Bronchial epithelial cell (primary cell): ENCODE measurements around the gene TARBP2. TPM values are rescaled to one million over a fixed set of nuclear protein-coding genes. Genes with fewer than 3 reads are reported as not detected.

ENCODE experiments used
- DNase-seq: peaks from one replicate; pipeline ENCODE4 v3.0.0-alpha.2; 2010; ENCODE audit warnings: low read depth
- FAIRE-seq: peaks from 2 replicates; lab custom pipeline; 2011; peaks lifted over from hg19 to GRCh38; lab: Jason Lieb, UNC
- H3K27me3 ChIP-seq: 2 replicates; pipeline ENCODE4 v1.5.1; 2011; ENCODE audit warnings: low read length; ENCODE audit not compliant: control insufficient read depth, insufficient read depth
- H3K36me3 ChIP-seq: 2 replicates; pipeline ENCODE4 v1.5.1; 2011; ENCODE audit warnings: low read length; ENCODE audit not compliant: control insufficient read depth, insufficient read depth
- H3K4me3 ChIP-seq: 2 replicates; pipeline ENCODE4 v1.5.1; 2011; ENCODE audit warnings: mild to moderate bottlenecking, low read depth, low read length, control low read depth
- CTCF ChIP-seq: IDR thresholded peaks from 2 replicates; pipeline ENCODE4 v1.5.1; 2011; ENCODE audit warnings: mild to moderate bottlenecking, moderate library complexity, low read length, control low read depth, inconsistent platforms; ENCODE audit not compliant: insufficient read depth, severe bottlenecking
- total RNA-seq: library from RNA; depleted of rRNA; stranded (reverse); fragments of >200 nt; gene quantifications from 2 replicates; pipeline ENCODE4 v1.2.1, GENCODE V29; 2014

The TARBP2 gene
- total RNA-seq, 1 donor from 2014 or later = 27.6 TPM

DNA sequence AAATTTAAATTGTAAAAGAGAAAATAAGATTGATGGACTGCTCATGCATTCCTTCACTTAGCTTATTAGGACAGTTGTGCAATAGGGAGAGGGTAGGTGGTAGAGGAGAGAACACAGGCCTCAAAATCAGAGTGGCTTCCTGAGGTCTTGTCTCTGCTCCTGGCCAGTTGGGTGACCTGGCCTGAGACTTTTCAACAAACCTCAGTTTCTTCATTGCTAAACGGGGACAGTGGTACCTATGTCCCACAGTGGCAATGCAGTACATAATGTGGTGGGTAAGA is 4.4 kb upstream of the TARBP2 start:
- no peak for FAIRE-seq
- H3K36me3 ChIP-seq = no peaks in the 10 kb centered on the region
- H3K4me3 ChIP-seq = no peak overlapping the region
- H3K27me3 ChIP-seq = no peaks in the 10 kb centered on the region
- no peak for DNase-seq
- no peak for TF ChIP-seq CTCF

DNA sequence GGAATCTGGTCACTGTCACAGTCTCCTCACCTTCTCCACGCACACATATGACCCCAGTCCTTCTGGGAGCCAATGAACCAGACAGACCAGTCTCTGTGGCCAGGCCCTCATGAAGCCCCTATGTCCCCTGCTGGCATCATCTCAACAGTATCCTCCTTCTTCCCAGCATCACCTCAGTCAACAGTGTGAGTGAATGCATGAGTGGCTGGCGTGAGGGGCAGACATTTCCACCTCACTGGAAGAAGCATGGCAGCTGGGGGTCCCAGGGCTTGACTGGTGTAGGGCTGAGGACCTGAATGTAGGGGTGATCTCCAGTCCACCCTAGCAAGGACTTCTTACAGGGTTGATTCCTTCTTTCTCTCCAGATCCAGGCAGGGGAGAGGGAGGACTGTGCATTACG is 3.6 kb upstream of the TARBP2 start:
- Histone ChIP-seq H3K36me3 (no peaks in the 10 kb centered on the region), H3K4me3 (no peak overlapping the region), H3K27me3 (no peaks in the 10 kb centered on the region)
- FAIRE-seq = no peak
- DNase-seq = no peak
- no peak for TF ChIP-seq CTCF

DNA sequence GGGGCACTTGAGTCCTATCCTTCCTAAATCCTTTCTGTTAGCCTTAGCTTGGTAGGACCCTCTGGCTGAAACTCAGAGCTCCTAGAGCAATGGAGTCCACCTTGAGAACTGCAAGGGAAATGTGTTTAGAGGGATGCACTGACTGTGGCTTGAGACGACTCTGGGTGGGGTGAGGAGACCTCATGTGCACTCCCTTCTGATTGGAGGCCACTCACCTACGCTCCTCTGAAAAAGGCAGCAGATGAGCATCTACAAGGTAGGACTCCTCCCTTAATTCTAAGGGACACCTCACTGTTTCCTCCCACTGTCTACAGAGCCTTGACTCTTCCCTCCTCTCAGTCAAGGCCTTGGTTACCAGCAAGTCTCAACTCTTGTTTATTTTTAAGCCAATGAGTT is 2.9 kb upstream of the TARBP2 start:
- DNase-seq (no peak), FAIRE-seq (no peak)
- no peak for TF ChIP-seq CTCF
- Histone ChIP-seq H3K36me3 (peaks cover 1% of the 10 kb centered on the region), H3K4me3 (no peak overlapping the region), H3K27me3 (no peaks in the 10 kb centered on the region)

DNA sequence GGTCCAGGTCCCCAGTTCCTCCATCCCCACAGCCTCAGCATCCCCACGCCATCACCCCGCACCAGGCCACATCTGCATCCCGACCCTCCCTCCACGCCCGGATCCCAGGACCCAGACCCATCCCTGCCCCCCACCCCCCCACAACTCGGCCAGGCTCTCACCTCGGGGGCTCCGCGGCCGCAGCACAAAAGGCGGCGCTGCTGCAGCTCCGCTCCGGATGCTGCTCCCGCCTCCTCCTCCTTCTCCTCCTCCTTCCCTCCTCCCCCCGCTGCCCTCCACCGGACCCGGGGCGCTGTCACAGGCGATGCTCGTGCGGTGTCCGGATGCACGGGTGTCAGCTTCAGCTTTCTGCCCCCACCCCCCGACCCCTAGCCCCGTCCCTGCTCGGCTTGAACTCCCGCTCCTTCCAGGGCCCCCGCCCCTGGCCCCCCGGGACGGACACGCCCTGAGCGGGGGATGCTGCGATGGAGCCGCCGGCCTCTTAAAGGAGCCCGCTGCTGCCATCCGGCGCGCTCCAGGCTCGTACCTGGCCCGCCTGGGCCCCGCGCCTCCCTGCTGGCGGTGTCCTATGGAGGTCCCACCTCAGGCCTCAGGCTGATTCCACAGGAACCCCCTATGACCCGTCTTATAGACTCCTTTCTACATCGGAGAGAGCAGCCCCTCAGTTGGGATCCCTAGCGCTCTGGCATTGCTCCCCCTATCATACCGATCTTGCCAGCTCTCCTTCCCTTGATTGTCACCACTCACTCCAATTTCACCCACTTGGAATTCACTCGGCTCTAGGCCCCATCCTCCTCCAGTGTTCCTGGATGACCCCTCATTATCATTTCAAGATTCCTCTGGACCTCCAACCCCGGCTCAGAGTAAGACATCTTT is 1.6 kb upstream of the TARBP2 start, which contains the start of gene MAP3K12:
TSS of gene MAP3K12 (minus strand) at position 193 of the 876 bp plus-strand sequence. CDS start 12,067 bp downstream, outside the sequence.
- Histone ChIP-seq H3K36me3 (peaks cover 3% of the 10 kb centered on the region), H3K4me3 (peak within 1 kb of the TSS; percentile 70), H3K27me3 (no peaks in the 10 kb centered on the region)
- FAIRE-seq = no peak
- TF ChIP-seq CTCF = no peak
- no peak for DNase-seq

GRCh38 chr12:53500142-53500775 is 824 bp upstream of the TARBP2 start:
- H3K27me3 ChIP-seq = no peaks in the 10 kb centered on the region
- no peak for FAIRE-seq
- H3K36me3 ChIP-seq = peaks cover 4% of the 10 kb centered on the region
- peak; percentile 58 for DNase-seq
- peak overlapping the region; percentile 70 for H3K4me3 ChIP-seq
- TF ChIP-seq CTCF = no peak
